CD4-positive, CD25-positive, alpha-beta regulatory T cell (primary cell): ENCODE measurements around the gene NHSL1. TPM values are rescaled to one million over a fixed set of nuclear protein-coding genes. Genes with fewer than 3 reads are reported as not detected.
A peak's percentile ranks its signal among the peaks of the same experiment; 100 is the strongest.

ENCODE experiments used
- ATAC-seq, 2 donors: fragments of 150-1000 bp; cut with Tn5 transposase; one replicate each; pipeline ENCODE4 v1.10.0; 2021; ENCODE audit warnings: low read depth in 2 of 2, moderate number of reproducible peaks in 2 of 2, moderate library complexity in 1 of 2
- DNase-seq, 3 donors: peaks; one replicate each; pipeline versions ENCODE4 v3.0.0 to v3.0.0-alpha.2; 2012 to 2022; ENCODE audit warnings: mixed read lengths in 1 of 3
- H3K27ac ChIP-seq: one replicate; pipeline ENCODE4 v1.7.0; 2013; ENCODE audit warnings: mild to moderate bottlenecking, low read length; ENCODE audit not compliant: insufficient read depth, poor library complexity, severe bottlenecking
- H3K27me3 ChIP-seq: one replicate; pipeline ENCODE4 v1.7.0; 2013; ENCODE audit warnings: low read length; ENCODE audit not compliant: control insufficient read depth, insufficient read depth
- H3K36me3 ChIP-seq: one replicate; pipeline ENCODE4 v1.7.0; 2013; ENCODE audit warnings: mild to moderate bottlenecking, low read length, moderate library complexity; ENCODE audit not compliant: control insufficient read depth, insufficient read depth
- H3K4me1 ChIP-seq: 2 replicates; pipeline ENCODE4 v1.7.0; 2013; ENCODE audit warnings: mild to moderate bottlenecking, low read length; ENCODE audit not compliant: insufficient read depth, control insufficient read depth, poor library complexity, severe bottlenecking
- H3K4me3 ChIP-seq: one replicate; pipeline ENCODE4 v1.7.0; 2013; ENCODE audit warnings: low read depth, mild to moderate bottlenecking, low read length, moderate library complexity
- H3K9me3 ChIP-seq, 2 experiments: 1 replicate in 1 of 2; 2 replicates in 1 of 2; pipeline ENCODE4 v1.7.0; 2013; ENCODE audit warnings: low read length in 2 of 2, mild to moderate bottlenecking in 1 of 2, moderate library complexity in 1 of 2; ENCODE audit not compliant: control insufficient read depth in 2 of 2
- H3K27ac Mint-ChIP-seq, 3 donors: one replicate each; pipeline ENCODE4 v1.8.0; 2020 to 2022; ENCODE audit warnings: mild to moderate bottlenecking in 3 of 3, mixed read lengths in 3 of 3, moderate library complexity in 2 of 3
- H3K27me3 Mint-ChIP-seq: one replicate; pipeline ENCODE4 v1.8.0; 2022; ENCODE audit warnings: mild to moderate bottlenecking, mixed read lengths
- H3K36me3 Mint-ChIP-seq: one replicate; pipeline ENCODE4 v1.8.0; 2020; ENCODE audit warnings: mixed read lengths
- H3K4me1 Mint-ChIP-seq, 4 donors: one replicate each; pipeline ENCODE4 v1.8.0; 2020 to 2022; ENCODE audit warnings: mixed read lengths in 4 of 4, mild to moderate bottlenecking in 1 of 4
- H3K4me3 Mint-ChIP-seq, 4 donors: one replicate each; pipeline ENCODE4 v1.8.0; 2020 to 2022; ENCODE audit warnings: mild to moderate bottlenecking in 4 of 4, mixed read lengths in 4 of 4, moderate library complexity in 3 of 4
- H3K9me3 Mint-ChIP-seq, 7 donors: one replicate each; pipeline ENCODE4 v1.8.0; 2020 to 2022; ENCODE audit warnings: mixed read lengths in 7 of 7, mild to moderate bottlenecking in 3 of 7, moderate library complexity in 2 of 7
- polyA plus RNA-seq, 4 donors: library from polyadenylated mRNA; unstranded; fragments of 300-500 nt; fragmentation: Illumina TruSeq; gene quantifications; one replicate each; pipeline ENCODE4 v1.2.3, GENCODE V29; 2021
- total RNA-seq: library from RNA; stranded (reverse); gene quantifications from one replicate; pipeline ENCODE4 v1.2.3, GENCODE V29; 2022

Gene NHSL1
- total and polyA plus RNA-seq, 5 donors from 2014 or later: 0.03 TPM; not detected in 4

DNA sequence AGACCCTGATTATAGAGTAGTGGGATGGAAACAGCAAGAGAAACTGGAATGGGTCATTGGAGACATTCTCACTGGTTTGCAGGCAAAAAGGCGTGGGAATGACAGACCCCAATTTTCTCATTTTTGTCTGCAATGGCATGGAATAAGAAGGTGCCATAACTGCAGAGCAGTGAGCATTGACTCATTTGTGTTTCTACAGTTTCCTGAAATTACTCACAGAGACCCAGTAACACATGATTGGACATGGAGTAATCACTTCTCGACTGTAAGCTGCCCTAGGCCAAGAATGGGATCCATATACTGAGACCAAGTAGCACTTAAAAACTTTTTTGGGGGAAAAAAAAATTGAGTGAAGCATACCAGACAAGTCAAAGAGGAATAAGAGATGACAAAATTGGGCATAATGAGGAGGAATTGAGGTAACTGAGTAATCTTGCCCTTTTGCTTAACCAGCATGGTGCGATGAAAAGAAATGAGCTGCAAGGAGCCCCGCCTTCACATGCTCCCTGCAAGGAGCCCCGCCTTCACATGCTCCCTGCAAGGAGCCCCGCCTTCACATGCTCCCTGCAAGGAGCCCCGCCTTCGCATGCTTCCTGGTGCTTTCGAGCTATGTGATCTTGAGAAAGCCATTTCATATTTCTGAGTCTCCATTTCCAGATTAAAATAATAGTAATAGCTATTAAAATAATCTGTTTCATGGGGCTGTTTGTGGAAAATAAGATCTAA is 44.1 kb downstream of the NHSL1 start:
- H3K4me3 Mint-ChIP-seq: peak overlapping the region; percentile 59 to 84 (median 80)
- no peaks in the 10 kb centered on the region for H3K9me3 Mint-ChIP-seq
- no peaks in the 10 kb centered on the region for H3K36me3 ChIP-seq
- DNase-seq: peak; percentile 26 to 68 (median 44)
- ATAC-seq: peak; percentile 58 to 78
- peaks cover 5% of the 10 kb centered on the region for H3K27me3 Mint-ChIP-seq
- peaks cover 14 to 34% (median 22%) of the 10 kb centered on the region in 4 donors for H3K4me1 Mint-ChIP-seq
- H3K4me3 ChIP-seq: peak overlapping the region; percentile 85
- H3K4me1 ChIP-seq: peaks cover 25% of the 10 kb centered on the region
- no peaks in the 10 kb centered on the region for H3K27me3 ChIP-seq
- peak overlapping the region; percentile 77 for H3K27ac ChIP-seq
- H3K9me3 ChIP-seq: no peaks in the 10 kb centered on the region
- H3K36me3 Mint-ChIP-seq: no peaks in the 10 kb centered on the region
- H3K27ac Mint-ChIP-seq: peak overlapping the region; percentile 81 to 94 (median 93)

DNA sequence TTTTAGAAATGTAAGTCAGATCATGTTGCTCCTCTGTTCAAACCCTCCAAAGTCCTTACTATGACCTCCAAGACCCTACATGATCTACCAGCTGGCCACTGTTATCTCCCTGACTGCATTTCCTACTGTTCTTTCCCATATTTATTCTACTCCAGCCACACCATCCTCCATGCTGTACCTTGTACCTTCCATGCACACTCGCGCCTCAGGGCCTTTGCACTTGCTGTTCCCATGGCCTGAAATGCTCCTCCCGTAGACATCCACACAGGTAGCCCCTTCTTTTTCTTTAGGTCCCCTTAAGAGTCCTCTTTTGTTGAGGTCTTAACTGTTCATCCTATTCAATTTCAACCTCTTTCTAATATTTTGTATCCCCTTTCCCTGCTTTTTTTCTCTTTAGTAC is 48.3 kb downstream of the NHSL1 start:
- DNase-seq: no peak
- Mint-ChIP-seq H3K36me3 (no peaks in the 10 kb centered on the region), H3K27me3 (peaks cover 5% of the 10 kb centered on the region)

DNA sequence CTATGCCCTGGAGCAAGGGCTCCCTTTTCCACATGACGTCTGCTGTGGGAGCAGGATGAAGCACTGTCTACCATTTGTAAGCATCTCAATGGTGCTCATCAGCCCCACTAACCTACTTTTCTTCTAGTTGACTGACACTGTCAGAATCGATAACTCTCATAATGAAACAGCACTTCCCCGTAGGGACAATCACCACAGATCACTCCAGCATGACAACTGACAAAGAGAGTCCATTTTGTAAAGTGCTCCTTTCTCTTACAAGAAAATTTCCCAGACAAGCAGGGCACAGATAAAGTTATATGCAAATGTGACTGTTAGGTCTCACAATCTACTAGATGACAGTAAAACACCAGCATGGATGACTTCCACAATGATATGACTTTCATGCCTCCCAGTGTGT is 48.8 kb downstream of the NHSL1 start:
- Mint-ChIP-seq H3K4me3 (no peak overlapping the region), H3K36me3 (no peaks in the 10 kb centered on the region), H3K27ac (no peak overlapping the region), H3K27me3 (peaks cover 5% of the 10 kb centered on the region), H3K9me3 (no peaks in the 10 kb centered on the region), H3K4me1 (peaks cover 6 to 12% (median 9%) of the 10 kb centered on the region in 4 donors)
- no peaks in the 10 kb centered on the region for H3K36me3 ChIP-seq
- peaks cover 9% of the 10 kb centered on the region for H3K4me1 ChIP-seq
- H3K27me3 ChIP-seq: no peaks in the 10 kb centered on the region
- H3K27ac ChIP-seq: no peak overlapping the region
- ATAC-seq: no peak
- H3K4me3 ChIP-seq: no peak overlapping the region
- no peaks in the 10 kb centered on the region for H3K9me3 ChIP-seq
- no peak for DNase-seq

More for the DNA sequence above, 48.3 kb downstream of the NHSL1 start:
- no peak for ATAC-seq
- H3K4me3 ChIP-seq: no peak overlapping the region
- no peaks in the 10 kb centered on the region for H3K27me3 ChIP-seq
- peak overlapping the region; percentile 13 to 35 (median 25) for H3K27ac Mint-ChIP-seq
- no peaks in the 10 kb centered on the region for H3K36me3 ChIP-seq
- no peak overlapping the region for H3K27ac ChIP-seq
- H3K9me3 Mint-ChIP-seq: no peaks in the 10 kb centered on the region
- H3K9me3 ChIP-seq: no peaks in the 10 kb centered on the region
- no peak overlapping the region for H3K4me3 Mint-ChIP-seq
- peaks cover 15% of the 10 kb centered on the region for H3K4me1 ChIP-seq
- peaks cover 6 to 18% (median 11%) of the 10 kb centered on the region in 4 donors for H3K4me1 Mint-ChIP-seq

DNA sequence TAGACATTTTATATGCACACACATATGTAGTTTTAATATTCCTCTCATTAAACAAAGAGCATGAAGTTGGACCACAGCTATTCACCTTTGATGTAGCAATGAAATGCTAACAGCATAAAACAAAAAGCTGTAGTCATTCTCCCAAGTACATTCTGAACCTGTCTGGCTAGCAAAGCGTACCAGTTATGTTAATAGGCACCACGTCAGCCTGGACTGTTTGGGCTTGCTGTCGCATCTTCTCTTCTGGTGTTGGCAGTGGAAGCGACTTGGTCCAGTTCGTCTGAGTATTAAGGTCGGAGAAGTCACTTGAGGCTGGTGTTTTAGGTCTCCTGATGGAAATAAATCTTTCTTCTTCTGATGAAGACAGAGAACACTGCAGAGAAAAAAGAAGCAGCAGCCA is 52.5 kb downstream of the NHSL1 start:
- Mint-ChIP-seq H3K4me1 (peaks cover 0 to 2% (median 0%) of the 10 kb centered on the region in 4 donors), H3K36me3 (no peaks in the 10 kb centered on the region), H3K27me3 (peaks cover 5% of the 10 kb centered on the region), H3K9me3 (no peaks in the 10 kb centered on the region), H3K27ac (peak overlapping the region in 1 of 3 donors; percentile 44), H3K4me3 (no peak overlapping the region)
- Histone ChIP-seq H3K4me1 (no peaks in the 10 kb centered on the region), H3K4me3 (no peak overlapping the region), H3K9me3 (no peaks in the 10 kb centered on the region), H3K27ac (no peak overlapping the region), H3K27me3 (peaks cover 2% of the 10 kb centered on the region), H3K36me3 (no peaks in the 10 kb centered on the region)
- ATAC-seq (no peak), DNase-seq (no peak)

DNA sequence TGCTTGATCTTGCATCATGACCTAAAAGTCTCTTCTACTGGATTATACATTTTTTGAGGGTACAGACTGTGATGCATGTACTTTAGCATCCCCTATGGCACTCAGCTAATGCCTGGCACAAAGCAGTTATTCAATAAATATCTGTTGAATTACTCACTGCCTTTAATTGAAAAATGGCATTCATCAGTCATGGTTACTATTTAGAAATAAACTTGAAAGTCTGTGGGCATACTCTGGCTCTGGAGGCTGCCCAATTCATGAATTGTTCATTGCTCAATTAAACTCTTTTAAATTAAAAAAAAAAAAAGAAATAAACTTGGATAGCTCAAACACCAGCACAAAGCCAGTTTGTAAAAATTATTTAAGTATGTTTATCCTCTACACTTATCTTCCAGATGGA is 55.3 kb downstream of the NHSL1 start:
- Mint-ChIP-seq H3K4me1 (no peaks in the 10 kb centered on the region), H3K27me3 (no peaks in the 10 kb centered on the region), H3K9me3 (peaks cover 0 to 1% (median 0%) of the 10 kb centered on the region in 7 donors), H3K4me3 (no peak overlapping the region), H3K36me3 (no peaks in the 10 kb centered on the region), H3K27ac (no peak overlapping the region)
- Histone ChIP-seq H3K36me3 (no peaks in the 10 kb centered on the region), H3K27ac (no peak overlapping the region), H3K27me3 (peaks cover 2% of the 10 kb centered on the region), H3K4me3 (no peak overlapping the region), H3K4me1 (no peaks in the 10 kb centered on the region), H3K9me3 (no peaks in the 10 kb centered on the region)
- DNase-seq: no peak
- no peak for ATAC-seq

DNA sequence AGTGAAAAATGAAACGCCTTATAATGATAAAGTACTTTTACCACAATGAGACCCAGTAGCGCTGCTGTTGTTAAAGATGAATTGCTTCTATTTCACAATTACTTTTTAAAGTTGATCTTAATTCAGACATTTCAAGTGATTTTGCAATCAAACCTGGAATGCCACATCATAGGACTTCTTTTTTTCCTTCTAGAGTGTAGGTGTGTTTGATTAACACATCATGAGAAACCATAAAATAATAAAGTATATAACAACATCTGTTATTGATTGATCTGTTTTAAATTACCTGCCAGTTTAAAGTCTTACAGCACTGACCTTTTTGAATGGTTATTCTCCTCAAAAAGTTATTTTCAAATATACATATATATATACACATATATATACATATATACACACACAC is 56.6 kb downstream of the NHSL1 start:
- Histone ChIP-seq H3K4me1 (no peaks in the 10 kb centered on the region), H3K36me3 (no peaks in the 10 kb centered on the region), H3K27me3 (peaks cover 2% of the 10 kb centered on the region), H3K27ac (no peak overlapping the region), H3K9me3 (no peaks in the 10 kb centered on the region), H3K4me3 (no peak overlapping the region)
- Mint-ChIP-seq H3K27me3 (no peaks in the 10 kb centered on the region), H3K36me3 (no peaks in the 10 kb centered on the region), H3K27ac (no peak overlapping the region), H3K4me1 (no peaks in the 10 kb centered on the region), H3K4me3 (no peak overlapping the region), H3K9me3 (peaks cover 0 to 1% (median 0%) of the 10 kb centered on the region in 7 donors)
- ATAC-seq (no peak), DNase-seq (no peak)

DNA sequence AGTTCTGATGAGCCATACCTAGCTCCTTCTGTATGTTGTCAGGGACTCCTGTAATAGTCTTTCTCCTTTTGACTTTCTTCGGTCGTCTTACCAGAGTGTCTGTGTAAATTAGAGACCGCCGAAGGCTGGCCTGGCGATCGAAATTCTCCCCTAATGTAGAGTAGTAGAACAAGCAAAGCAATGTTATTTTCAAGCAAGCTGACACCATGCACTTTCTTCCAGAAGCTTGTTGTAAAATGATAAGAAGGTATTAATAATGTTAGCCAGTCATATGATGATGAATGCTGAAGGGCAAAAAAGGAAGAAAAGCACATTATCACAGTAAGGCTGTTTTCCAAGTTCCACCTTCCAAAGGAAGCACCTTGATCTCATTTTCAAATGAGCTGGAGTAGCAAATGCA is 57.3 kb downstream of the NHSL1 start:
- H3K36me3 ChIP-seq: no peaks in the 10 kb centered on the region
- ATAC-seq (no peak), DNase-seq (no peak)
- Mint-ChIP-seq H3K27ac (no peak overlapping the region), H3K4me1 (no peaks in the 10 kb centered on the region), H3K36me3 (no peaks in the 10 kb centered on the region), H3K9me3 (peaks cover 0 to 1% (median 0%) of the 10 kb centered on the region in 7 donors), H3K27me3 (no peaks in the 10 kb centered on the region), H3K4me3 (no peak overlapping the region)
- no peak overlapping the region for H3K4me3 ChIP-seq
- H3K27ac ChIP-seq: no peak overlapping the region
- H3K4me1 ChIP-seq: no peaks in the 10 kb centered on the region
- H3K9me3 ChIP-seq: no peaks in the 10 kb centered on the region
- peaks cover 2% of the 10 kb centered on the region for H3K27me3 ChIP-seq

DNA sequence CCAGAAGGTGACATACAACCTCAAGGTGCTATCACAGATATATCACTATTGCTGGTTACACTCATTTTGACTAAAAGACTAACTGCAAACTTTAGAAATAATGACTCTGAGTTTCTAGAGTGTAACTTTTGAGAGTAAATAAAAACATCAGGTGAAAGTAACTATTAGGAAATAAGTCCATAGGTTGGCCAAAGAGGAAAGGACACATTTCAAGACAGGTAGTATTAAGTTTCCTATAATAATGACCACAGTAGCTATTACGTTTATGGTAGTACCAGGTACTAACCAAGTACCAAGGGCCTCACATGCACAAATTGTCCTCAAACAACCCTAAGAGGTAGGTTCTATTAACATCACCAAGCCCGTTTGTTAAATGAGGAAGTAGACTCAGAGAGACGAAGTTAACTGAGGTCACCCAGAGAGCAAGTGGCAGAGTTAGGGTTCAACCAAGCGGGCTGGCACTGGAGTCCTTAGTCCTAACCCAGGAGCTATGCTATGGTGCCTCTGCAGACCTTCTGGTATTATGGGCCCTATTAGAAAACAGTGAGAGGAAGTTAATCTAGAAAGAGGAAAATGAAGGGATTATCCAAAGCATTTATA is 58.4 kb downstream of the NHSL1 start:
- Mint-ChIP-seq H3K9me3 (peaks cover 0 to 1% (median 0%) of the 10 kb centered on the region in 7 donors), H3K4me1 (no peaks in the 10 kb centered on the region), H3K27ac (no peak overlapping the region), H3K27me3 (no peaks in the 10 kb centered on the region), H3K36me3 (no peaks in the 10 kb centered on the region), H3K4me3 (no peak overlapping the region)
- Histone ChIP-seq H3K4me3 (no peak overlapping the region), H3K27ac (no peak overlapping the region), H3K4me1 (no peaks in the 10 kb centered on the region), H3K36me3 (no peaks in the 10 kb centered on the region), H3K27me3 (peaks cover 2% of the 10 kb centered on the region), H3K9me3 (no peaks in the 10 kb centered on the region)
- DNase-seq (no peak), ATAC-seq (no peak)
